ENCODE data around the gene BBS9.

The BBS9 gene

GRCh38 chr7:33127085-33127484 is 2.3 kb upstream of the BBS9 start:
- no peak for DNase-seq (ENCODE audit: low spot score)

DNA sequence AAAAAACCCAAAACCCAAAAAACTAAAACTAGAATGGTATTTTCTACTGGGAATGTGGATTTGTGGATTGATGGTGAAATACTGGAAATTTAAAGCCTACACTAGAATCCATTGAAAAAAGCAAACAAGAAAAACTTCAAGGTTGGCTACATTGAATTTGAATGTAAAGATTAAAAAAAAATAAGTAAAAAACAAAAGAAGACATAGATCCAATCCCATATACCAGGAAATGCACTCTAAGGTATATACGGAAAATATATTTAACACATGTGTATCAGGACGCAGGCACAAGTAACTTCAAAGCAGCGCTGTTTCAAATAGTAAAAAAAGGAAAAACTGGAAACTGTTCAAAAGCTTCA is 754 bp upstream of the BBS9 start:
- no peak for DNase-seq (ENCODE audit: low spot score)

DNA sequence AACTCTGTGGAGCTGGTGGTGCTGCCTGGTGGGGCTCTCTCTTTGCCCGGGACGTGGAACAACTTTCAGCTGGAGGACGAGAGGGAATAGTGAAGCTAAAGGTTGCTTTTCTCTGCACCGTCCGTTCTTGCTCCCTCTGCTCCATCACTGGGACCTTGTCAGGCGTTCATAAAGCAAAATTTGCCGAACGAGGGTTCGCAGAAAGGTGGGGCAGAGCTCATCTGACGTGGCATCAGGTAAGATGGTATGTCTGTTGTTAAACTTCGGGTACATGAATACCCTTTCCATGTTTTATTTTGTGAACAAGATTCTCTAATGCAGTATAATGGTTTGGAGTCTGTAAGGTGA is 416 bp downstream of the BBS9 start:
- peak; percentile 2 for DNase-seq (ENCODE audit: low spot score)

DNA sequence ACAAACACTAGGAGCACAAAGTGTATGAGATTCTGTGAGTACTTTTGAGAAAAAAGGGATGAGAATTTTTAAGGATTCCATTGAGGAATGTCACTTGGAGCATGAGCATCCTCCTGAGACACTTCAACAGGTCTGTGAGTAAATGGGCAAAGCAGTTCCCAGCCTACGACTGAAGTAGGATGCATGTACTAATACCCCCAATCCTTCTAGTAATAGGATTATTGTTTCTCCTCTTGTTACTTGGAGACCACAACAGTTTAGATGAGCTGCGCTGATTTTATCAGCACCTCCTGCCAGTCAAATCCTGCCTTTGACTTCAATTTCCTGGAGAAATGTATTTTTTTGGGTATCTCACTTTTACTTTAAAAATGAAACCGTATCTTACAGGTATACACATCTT is 820 bp downstream of the BBS9 start:
- peak; percentile 4 for DNase-seq (ENCODE audit: low spot score)

DNA sequence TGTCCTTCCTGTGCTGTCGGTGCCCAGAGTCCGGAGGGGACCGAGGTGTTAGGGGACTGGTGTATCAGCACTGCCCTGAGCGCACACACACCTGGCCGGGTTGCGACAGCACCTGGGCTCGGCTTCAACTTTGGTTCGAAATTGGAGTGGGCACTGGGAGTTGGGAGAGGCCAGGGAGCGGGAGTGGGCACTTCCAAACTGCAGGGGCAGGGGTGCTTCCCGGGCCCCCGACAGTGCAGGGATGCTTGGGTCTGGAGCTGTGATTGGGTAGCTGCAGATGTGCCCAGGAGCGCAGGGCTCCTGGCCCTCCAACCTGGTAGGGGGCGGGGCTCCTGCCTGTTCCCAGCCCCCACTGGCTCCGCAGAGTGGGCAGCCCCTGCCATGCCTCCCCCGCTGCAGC is 7.7 kb downstream of the BBS9 start:
- no peak for DNase-seq (ENCODE audit: low spot score)

GRCh38 chr7:33142585-33142984 is 13.2 kb downstream of the BBS9 start:
- DNase-seq (ENCODE audit: low spot score) = no peak

DNA sequence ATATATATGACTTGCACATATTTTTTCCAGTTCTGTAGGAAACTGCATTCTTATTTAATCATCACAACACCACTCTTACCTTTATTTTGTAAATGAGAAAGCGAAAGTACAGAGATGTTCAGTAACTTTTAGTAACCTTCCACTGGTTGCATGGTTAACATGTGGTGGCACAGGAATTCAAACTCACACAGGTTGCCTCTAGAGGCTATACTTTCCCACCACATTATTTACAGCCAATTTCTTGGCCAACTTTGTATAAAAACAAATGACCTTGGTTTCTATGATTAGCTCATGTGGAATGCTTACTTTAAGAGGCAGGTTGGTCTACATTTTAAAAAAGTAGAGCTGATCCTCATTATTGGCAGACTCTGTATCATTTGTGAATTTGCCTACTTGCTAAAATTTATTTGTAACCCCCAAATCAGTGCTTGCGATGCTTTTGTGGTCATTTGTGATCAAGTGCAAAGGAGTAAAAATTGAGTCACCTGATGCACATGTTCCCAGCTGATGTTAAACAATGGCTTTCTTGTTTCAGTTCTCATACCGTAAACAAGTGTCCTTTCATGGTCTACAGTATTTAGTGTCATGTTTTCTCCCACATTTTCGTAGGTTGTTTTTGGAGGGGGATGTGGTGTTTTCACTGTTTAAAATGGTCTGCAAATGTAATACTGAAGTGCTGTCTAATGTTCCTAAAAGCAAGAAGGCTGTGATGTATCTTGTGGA is 14.8 kb downstream of the BBS9 start:
- peak; percentile 41 for DNase-seq (ENCODE audit: low spot score)

DNA sequence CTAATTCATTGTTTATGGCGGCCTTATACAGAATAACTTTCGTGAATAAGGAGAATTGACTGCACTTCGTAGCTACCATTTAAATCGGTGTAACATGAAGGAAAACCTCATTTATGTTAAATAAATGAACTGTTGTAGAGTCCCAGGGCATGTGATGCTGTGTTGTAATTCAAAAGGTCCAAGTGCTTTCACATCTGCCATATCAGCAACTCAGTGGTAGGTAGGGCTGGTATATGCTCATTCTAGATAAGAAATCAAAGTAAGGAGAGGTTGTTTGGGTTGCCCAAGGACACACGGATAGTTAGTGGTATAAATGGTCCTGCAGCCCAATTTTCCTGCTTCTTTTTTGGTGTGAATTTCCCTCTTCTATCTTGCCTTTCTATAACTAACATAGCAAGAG is 15.8 kb downstream of the BBS9 start:
- no peak for DNase-seq (ENCODE audit: low spot score)

DNA sequence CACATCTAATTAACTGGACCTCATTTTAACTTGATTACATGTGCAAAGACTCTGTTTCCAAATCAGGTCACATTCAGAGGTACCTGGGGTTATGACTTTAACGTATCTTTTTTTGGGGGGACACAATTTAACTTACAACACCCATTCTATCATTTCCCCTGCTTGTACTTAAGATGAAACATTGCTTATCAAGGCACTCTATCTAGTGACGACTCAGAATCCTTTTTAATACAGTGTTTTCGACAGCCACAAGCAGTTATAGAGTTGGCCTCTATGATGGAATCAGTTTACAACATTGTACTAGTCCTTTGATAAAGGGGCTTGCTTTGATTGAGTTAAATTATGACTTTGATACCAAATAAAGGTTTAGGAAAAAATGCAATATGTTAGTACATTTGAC is 22.7 kb downstream of the BBS9 start:
- no peak for DNase-seq (ENCODE audit: low spot score)

GRCh38 chr7:33155811-33156210 is 26.4 kb downstream of the BBS9 start:
- peak; percentile 22 for DNase-seq (ENCODE audit: low spot score)

GRCh38 chr7:33156441-33156840 is 27.1 kb downstream of the BBS9 start:
- DNase-seq (ENCODE audit: low spot score) = no peak

DNA sequence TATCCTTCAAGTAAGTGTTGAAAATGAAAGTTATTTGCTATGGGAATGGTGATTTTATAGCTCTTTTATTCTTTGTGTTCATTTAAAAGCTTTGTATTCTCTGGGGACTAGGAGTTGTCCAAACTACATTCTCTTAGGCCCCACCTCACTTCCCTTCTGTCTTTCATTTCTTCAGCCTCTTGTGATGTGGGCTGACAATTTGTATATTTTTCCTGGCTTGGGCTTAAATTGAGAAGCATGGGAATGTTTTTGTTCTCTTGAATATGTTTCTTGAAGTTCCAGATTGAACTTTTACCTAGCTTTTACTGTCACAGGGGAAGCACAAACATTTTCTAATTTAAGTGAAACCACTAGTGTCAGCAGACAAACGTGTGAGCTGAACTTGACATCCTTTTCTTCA is 27.9 kb downstream of the BBS9 start:
- DNase-seq (ENCODE audit: low spot score) = no peak

DNA sequence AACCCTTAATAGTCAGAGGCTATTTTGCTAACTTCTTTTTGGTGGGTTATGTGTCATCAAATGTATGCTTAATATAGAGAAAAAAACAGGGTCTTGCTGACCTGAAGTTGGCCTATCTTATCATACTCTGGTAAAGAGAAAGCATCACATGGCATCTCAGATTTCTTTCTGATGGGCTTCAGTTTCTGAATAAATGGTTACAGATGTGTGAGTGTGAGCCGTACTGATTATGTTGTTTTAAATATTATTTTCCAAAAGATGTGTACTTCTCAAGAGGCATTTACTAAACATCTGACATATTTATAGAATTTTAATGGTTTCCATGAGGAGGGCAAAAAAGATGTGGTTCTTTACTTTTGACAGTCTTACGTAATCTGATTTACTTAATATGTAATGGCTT is 28.4 kb downstream of the BBS9 start:
- no peak for DNase-seq (ENCODE audit: low spot score)

DNA sequence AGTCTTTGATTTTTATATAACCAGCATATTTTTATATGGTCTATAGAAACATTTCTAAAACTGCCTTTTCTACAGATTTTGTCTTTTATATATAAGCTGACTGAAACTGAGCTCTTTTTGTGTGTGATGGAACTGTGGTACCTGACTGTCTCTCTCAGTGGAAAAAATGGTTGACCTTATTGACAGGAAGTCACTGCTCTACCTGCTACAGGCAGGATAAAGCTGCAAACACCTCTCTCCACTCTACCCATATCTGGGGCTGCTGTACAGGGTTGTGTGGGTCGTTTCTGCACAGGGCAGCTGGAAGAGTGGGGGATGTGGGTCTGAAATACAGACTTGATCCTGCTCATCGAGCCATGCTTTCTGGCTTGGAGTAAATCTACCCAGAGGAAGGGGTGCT is 48.5 kb downstream of the BBS9 start:
- DNase-seq (ENCODE audit: low spot score) = no peak

DNA sequence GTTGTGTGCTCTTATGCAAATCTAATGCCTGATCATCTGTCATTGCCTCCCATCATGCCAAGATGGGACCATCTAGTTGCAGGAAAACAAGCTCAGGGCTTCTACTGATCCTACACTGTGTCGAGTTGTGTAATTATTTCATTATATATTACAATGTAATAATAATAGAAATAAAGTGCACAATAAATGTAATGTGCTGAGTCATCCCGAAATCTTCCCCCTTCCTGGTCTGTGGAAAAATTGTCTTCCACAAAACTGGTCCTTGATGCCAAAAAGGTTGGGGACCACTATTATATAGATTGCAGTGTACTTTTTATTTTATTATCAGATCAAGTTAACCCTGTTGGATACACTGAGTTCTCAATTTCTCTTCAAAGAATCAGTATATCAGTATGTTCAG is 50.2 kb downstream of the BBS9 start:
- DNase-seq (ENCODE audit: low spot score) = no peak

DNA sequence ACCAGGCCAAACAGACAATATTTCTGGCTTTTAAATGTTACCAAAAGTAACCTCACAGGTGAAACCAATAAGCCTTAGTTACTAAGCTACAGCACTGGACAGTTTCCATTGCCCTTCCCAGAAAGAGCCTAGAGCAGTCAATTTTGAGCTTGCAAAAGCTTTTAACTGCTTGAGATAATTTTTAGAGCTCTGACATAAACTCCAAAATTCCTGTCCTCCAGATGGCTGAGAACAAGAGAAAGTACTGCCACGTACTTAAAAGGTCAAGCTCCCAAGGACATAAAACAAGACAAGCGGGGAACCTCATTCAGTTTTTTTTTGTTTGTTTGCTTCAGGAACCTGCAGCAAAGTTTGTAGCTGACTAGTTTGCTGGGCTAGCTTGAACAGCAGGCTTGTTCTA is 54.1 kb downstream of the BBS9 start:
- DNase-seq (ENCODE audit: low spot score) = no peak

- DNase-seq (ENCODE audit: low spot score) = no peak
Measured at GRCh38 chr7:33184828-33185227, 55.5 kb downstream of the BBS9 start.

DNA sequence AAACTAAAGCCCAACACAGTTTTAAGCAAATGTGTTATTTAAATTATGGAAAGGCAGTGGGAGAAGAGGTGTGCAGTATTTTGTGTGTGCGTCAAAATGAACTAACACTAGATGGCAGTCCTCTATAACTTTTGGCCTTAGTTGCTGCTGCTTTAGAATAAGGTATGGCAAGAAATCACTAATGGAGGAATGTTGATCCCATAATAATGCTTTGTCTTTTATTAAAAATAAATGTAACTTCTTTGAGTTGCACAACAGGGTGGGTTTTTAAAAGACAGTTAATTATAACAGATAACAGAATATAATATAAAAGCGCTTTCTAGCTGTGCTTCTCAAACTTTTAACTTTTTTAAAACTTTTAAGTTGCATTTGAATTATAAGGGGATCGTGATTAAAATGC is 56.4 kb downstream of the BBS9 start:
- peak; percentile 52 for DNase-seq (ENCODE audit: low spot score)

DNA sequence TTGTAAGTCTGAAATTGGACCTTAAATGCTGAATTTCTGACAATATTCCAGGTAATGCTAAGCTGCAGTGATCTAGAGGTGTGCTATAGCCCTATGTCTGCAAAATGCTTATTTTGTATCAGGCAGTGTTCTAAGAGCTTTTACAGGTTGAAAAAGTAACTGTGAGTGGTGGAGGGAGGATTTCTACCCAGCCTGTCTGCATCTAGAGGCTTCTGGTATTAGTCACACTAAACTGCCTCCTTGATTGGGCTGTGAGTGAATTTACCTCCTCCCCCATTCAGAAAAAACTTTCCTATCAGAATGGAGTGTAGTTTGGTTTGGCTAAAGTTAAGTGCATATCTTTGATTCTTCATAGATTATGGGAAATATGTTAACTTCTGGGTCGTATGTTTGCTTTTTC is 56.8 kb downstream of the BBS9 start:
- peak; percentile 49 for DNase-seq (ENCODE audit: low spot score)

- peak; percentile 36 for DNase-seq (ENCODE audit: low spot score)
Measured at GRCh38 chr7:33190688-33191304, 61.4 kb downstream of the BBS9 start.

DNA sequence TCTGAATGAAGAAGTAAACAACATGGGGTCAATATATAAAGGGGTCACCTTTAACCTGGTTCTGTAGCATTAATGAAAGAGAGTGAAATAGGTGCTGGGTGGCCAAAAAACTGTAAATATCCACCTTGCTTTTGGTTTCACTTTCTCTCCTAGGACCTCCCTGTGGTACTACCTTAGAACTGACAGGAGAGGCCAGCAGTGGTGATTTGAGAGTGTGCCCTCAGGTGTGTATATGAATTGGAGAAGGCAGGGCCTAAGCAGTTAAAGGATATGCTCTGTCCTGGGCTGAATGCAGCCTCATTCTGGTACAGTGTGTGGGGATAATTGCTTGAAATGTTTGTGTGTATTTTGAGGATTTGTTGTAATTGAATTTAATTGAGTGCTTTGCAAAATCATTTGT is 62.0 kb downstream of the BBS9 start:
- DNase-seq (ENCODE audit: low spot score) = peak; percentile 39

- DNase-seq (ENCODE audit: low spot score) = no peak
Measured at GRCh38 chr7:33192695-33193291, 63.4 kb downstream of the BBS9 start.

DNA sequence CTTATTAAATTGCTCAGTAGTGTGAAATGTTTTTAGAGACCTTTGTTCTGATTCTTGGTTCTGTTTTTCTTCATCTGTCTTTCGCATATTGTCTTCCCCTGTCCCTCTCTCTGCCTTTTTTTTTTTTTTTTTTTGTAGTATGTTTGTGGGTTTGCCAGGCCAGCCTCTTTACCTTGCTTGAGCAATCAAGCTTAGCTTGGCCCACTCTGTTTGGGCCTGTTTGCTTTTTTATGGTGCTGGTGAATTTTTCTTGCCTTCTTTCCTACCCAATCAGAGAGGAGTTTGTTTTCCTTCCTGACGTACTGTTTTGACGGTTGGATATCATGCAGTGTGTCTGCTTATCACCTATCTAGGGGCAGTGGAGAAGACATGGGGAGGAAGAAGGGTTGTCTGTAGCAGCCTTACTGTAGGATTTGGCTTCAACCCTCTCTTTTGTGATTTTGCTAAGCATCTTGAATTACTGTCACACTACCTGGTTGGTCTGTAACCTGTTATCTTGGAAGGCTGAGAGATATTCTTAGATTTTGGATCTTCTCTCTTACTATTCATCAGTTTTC is 64.0 kb downstream of the BBS9 start:
- peak; percentile 47 for DNase-seq (ENCODE audit: low spot score)

DNA sequence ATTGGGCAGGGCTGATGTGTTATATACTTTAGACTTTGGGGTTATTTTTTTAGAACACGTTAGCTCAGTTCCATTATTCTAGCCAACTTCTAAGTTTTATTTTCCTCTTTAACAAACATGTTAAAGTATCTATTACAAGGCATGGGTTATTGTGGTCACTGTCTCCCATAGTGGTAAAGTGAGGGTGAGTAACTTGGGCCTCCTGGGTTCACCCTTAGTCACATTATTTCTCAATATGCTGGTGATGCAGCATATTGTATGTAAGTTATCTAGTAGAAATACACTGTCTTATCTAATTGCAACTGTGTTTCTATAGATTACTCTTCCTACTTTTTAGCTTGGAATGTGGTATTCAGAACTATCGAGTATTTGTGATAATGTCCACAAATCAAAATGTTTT is 65.9 kb downstream of the BBS9 start:
- DNase-seq (ENCODE audit: low spot score) = peak; percentile 53
